ENCODE measurements around the gene CAMK1D. TPM values are rescaled to one million over a fixed set of nuclear protein-coding genes. Genes with fewer than 3 reads are reported as not detected.

Gene CAMK1D
- total RNA-seq, 4 donors from 2014 or later: 0.55 to 2.2 (median 1.5) TPM

DNA sequence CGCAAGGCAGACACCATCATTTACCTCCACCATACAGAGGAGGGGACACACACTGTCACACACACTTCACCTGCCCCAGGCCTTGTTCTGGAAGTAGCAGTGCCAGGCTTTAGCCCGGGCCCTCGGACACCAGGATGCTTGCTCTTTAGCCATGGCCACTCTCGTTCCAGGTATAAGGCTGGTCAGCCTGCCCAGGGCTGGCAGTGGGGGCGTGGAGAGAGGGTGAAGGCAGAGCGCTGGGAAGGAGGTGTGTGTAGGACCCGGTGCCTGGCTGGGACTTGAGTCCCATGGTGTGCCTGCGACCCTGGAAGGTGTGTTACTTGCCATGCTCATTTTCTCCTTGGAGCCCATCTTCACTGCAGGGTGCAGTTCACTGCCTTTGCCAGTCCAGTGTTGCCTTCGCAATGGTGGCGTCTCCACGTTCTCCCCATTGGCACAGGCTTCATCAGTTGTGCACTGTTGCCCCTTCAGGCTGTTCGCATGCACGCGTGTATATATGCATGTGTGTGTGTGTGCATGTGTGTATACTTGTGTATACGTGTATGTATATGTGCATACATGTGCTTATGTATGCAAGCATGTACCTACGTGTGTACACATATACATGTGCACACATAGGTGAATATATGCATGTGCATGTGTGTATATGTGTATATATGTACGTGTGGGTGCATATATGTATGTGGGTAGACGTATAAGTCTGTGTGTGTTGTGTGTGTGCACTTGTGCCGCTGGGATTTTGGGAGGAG lies 153.4 kb downstream of the CAMK1D start:
- H3K27me3 ChIP-seq: no peaks in the 10 kb centered on the region
- no peak for ATAC-seq
- no peak overlapping the region for H3K4me3 ChIP-seq
- no peak overlapping the region for H3K27ac ChIP-seq
- peaks cover 3 to 7% of the 10 kb centered on the region in 2 donors for H3K4me1 ChIP-seq
- TF ChIP-seq, protein P1, sequence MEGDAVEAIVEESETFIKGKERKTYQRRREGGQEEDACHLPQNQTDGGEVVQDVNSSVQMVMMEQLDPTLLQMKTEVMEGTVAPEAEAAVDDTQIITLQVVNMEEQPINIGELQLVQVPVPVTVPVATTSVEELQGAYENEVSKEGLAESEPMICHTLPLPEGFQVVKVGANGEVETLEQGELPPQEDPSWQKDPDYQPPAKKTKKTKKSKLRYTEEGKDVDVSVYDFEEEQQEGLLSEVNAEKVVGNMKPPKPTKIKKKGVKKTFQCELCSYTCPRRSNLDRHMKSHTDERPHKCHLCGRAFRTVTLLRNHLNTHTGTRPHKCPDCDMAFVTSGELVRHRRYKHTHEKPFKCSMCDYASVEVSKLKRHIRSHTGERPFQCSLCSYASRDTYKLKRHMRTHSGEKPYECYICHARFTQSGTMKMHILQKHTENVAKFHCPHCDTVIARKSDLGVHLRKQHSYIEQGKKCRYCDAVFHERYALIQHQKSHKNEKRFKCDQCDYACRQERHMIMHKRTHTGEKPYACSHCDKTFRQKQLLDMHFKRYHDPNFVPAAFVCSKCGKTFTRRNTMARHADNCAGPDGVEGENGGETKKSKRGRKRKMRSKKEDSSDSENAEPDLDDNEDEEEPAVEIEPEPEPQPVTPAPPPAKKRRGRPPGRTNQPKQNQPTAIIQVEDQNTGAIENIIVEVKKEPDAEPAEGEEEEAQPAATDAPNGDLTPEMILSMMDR (IDR thresholded peaks at IDR 0.05 in 4 of 5, conservative IDR thresholded peaks at IDR 0.05 in 1 of 5): no peak
- TF ChIP-seq POLR2A (IDR thresholded peaks at IDR 0.05): no peak
- in situ Hi-C loops (cut with MboI; ENCODE audit: low sequenced_read_pairs in 4 of 4) (no loop called here), intact Hi-C loops (cut with DNase I; ENCODE audit: low total_unique reads) (no loop called here)
- no peaks in the 10 kb centered on the region for H3K9me3 ChIP-seq
- no peak for DNase-seq
- H3K36me3 ChIP-seq: no peaks in the 10 kb centered on the region

DNA sequence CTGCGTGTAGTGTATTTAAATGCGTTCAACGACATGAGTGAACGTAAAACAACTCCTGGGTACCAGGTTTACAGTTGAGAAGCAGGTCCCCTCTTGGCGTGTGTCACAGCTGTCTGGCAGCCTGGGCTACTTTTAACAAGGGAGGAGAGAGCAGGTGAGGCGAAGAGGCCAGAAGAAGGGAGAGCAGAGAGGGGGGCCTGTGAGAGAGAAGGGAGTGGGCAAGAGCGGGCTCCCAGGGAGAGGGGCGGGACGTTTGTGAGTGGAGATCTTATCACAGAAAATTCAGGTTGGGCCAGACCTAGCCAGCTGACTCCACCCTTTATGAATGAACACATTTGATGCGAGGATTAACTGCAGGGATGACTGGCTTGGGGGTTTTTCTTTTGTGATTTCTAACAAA lies 154.0 kb downstream of the CAMK1D start:
- H3K27me3 ChIP-seq: no peaks in the 10 kb centered on the region
- no peak for DNase-seq
- H3K27ac ChIP-seq: no peak overlapping the region
- no peak for TF ChIP-seq POLR2A (IDR thresholded peaks at IDR 0.05)
- TF ChIP-seq, protein P1 (IDR thresholded peaks at IDR 0.05 in 4 of 5, conservative IDR thresholded peaks at IDR 0.05 in 1 of 5): no peak
- no peaks in the 10 kb centered on the region for H3K36me3 ChIP-seq
- H3K4me1 ChIP-seq: peaks cover 3 to 7% of the 10 kb centered on the region in 2 donors
- no peak overlapping the region for H3K4me3 ChIP-seq
- intact Hi-C loops (cut with DNase I; ENCODE audit: low total_unique reads): no loop called here
- H3K9me3 ChIP-seq: no peaks in the 10 kb centered on the region
- in situ Hi-C loops (cut with MboI; ENCODE audit: low sequenced_read_pairs in 4 of 4): no loop called here
- no peak for ATAC-seq

GRCh38 chr10:12504176-12504575 lies 154.8 kb downstream of the CAMK1D start:
- TF ChIP-seq, protein P1 (IDR thresholded peaks at IDR 0.05 in 4 of 5, conservative IDR thresholded peaks at IDR 0.05 in 1 of 5): no peak
- no peak for TF ChIP-seq POLR2A (IDR thresholded peaks at IDR 0.05)
- intact Hi-C loops (cut with DNase I; ENCODE audit: low total_unique reads): no loop called here
- Histone ChIP-seq H3K4me3 (no peak overlapping the region), H3K27me3 (no peaks in the 10 kb centered on the region), H3K27ac (no peak overlapping the region), H3K4me1 (peaks cover 3 to 7% of the 10 kb centered on the region in 2 donors), H3K9me3 (no peaks in the 10 kb centered on the region), H3K36me3 (no peaks in the 10 kb centered on the region)
- DNase-seq (no peak), ATAC-seq (no peak)
- in situ Hi-C loops (cut with MboI; ENCODE audit: low sequenced_read_pairs in 4 of 4): no loop called here

GRCh38 chr10:12504628-12505027 lies 155.3 kb downstream of the CAMK1D start:
- no peak for TF ChIP-seq POLR2A (IDR thresholded peaks at IDR 0.05)
- TF ChIP-seq, protein P1 (IDR thresholded peaks at IDR 0.05 in 4 of 5, conservative IDR thresholded peaks at IDR 0.05 in 1 of 5): no peak
- in situ Hi-C loops (cut with MboI; ENCODE audit: low sequenced_read_pairs in 4 of 4) (no loop called here), intact Hi-C loops (cut with DNase I; ENCODE audit: low total_unique reads) (no loop called here)
- ATAC-seq: no peak
- H3K4me1 ChIP-seq: peaks cover 3 to 7% of the 10 kb centered on the region in 2 donors
- no peaks in the 10 kb centered on the region for H3K36me3 ChIP-seq
- no peak overlapping the region for H3K4me3 ChIP-seq
- no peaks in the 10 kb centered on the region for H3K9me3 ChIP-seq
- H3K27ac ChIP-seq: no peak overlapping the region
- no peak for DNase-seq
- H3K27me3 ChIP-seq: no peaks in the 10 kb centered on the region

Data from gastrocnemius medialis (tissue), 4 donors.